HEK293 (cell line): ENCODE measurements around the gene PDPK1.

Source experiments
- ATF2 ChIP-seq: fragments of 450-650 bp; formaldehyde crosslinking; IDR thresholded peaks from 2 replicates; pipeline ENCODE4 v1.5.1; 2016; ENCODE audit warnings: missing biosample characterization, missing genetic modification characterization, low read depth
- BCL11A ChIP-seq: fragments of 450-650 bp; formaldehyde crosslinking; IDR thresholded peaks from 2 replicates; pipeline ENCODE4 v1.5.1; 2016; ENCODE audit warnings: low read depth, missing biosample characterization, missing genetic modification characterization
- CTCF ChIP-seq: fragments of 450-650 bp; formaldehyde crosslinking; IDR thresholded peaks from 2 replicates; pipeline ENCODE4 v1.5.1; 2016; ENCODE audit warnings: missing biosample characterization, missing genetic modification characterization
- PRDM2 ChIP-seq: fragments of 450-650 bp; formaldehyde crosslinking; IDR thresholded peaks from 2 replicates; pipeline ENCODE4 v1.5.1; 2016; ENCODE audit warnings: missing biosample characterization, missing genetic modification characterization, borderline replicate concordance
- REPIN1 ChIP-seq: fragments of 450-650 bp; formaldehyde crosslinking; IDR thresholded peaks from 2 replicates; pipeline ENCODE4 v1.5.1; 2017; ENCODE audit warnings: missing biosample characterization, missing genetic modification characterization, low read depth
- ZBTB20 ChIP-seq: fragments of 450-650 bp; formaldehyde crosslinking; IDR thresholded peaks from 2 replicates; pipeline ENCODE4 v1.5.1; 2016; ENCODE audit warnings: missing biosample characterization, missing genetic modification characterization
- ZBTB21 ChIP-seq: fragments of 450-650 bp; formaldehyde crosslinking; IDR thresholded peaks from 2 replicates; pipeline ENCODE4 v1.5.1; 2017; ENCODE audit warnings: missing biosample characterization, missing genetic modification characterization
- ZNF510 ChIP-seq: fragments of 450-650 bp; formaldehyde crosslinking; IDR thresholded peaks from 2 replicates; pipeline ENCODE4 v1.5.1; 2018; ENCODE audit warnings: mild to moderate bottlenecking, missing genetic modification characterization, missing biosample characterization; ENCODE audit not compliant: insufficient replicate concordance
- ZNF549 ChIP-seq: fragments of 450-650 bp; IDR thresholded peaks from 2 replicates; pipeline ENCODE4 v1.5.1; 2018; ENCODE audit warnings: missing biosample characterization, missing genetic modification characterization, mild to moderate bottlenecking, inconsistent platforms, moderate library complexity
- ZNF561 ChIP-seq: fragments of 450-650 bp; IDR thresholded peaks from 2 replicates; pipeline ENCODE4 v1.5.1; 2018; ENCODE audit warnings: missing biosample characterization, missing genetic modification characterization, borderline replicate concordance
- ZSCAN18 ChIP-seq: fragments of 450-650 bp; formaldehyde crosslinking; IDR thresholded peaks from 2 replicates; pipeline ENCODE4 v1.5.1; 2016; ENCODE audit warnings: missing biosample characterization, missing genetic modification characterization

GRCh38 chr16:2524339-2524938, 13.4 kb upstream of the PDPK1 start:
- TF ChIP-seq CTCF (tag by site-specific recombination) (no peak), ATF2 (tag by site-specific recombination) (no peak), ZNF561 (no peak), ZBTB21 (tag by site-specific recombination) (no peak), ZSCAN18 (tag by site-specific recombination) (no peak), REPIN1 (tag by site-specific recombination) (no peak), ZNF549 (tag by site-specific recombination) (no peak), ZBTB20 (tag by site-specific recombination) (no peak), ZNF510 (no peak), BCL11A (tag by site-specific recombination) (no peak), PRDM2 (tag by site-specific recombination) (no peak)
